ENCODE results near the gene ACVR1C.
A peak's percentile ranks its signal among the peaks of the same experiment; 100 is the strongest.
"Not testable (repeated sequence)": the region's sequence is repeated elsewhere in the genome, so short reads cannot be mapped to it uniquely, and the experiment has no call there.

The ACVR1C gene

GRCh38 chr2:157572725-157573124 lies 55.9 kb downstream of the ACVR1C start:
- DNase-seq: no peak

- DNase-seq: not testable (repeated sequence)
These were observed 62.0 kb downstream of the ACVR1C start for GRCh38 chr2:157566623-157567022.

GRCh38 chr2:157566113-157566512 lies 62.6 kb downstream of the ACVR1C start:
- DNase-seq: not testable (repeated sequence)

GRCh38 chr2:157565550-157565949 lies 63.1 kb downstream of the ACVR1C start:
- DNase-seq: no peak

GRCh38 chr2:157559890-157560289 lies 68.8 kb downstream of the ACVR1C start:
- no peak for DNase-seq

- no peak for DNase-seq
These were observed 69.2 kb downstream of the ACVR1C start for GRCh38 chr2:157559461-157559860.

- no peak for DNase-seq
These were observed 69.6 kb downstream of the ACVR1C start for GRCh38 chr2:157559061-157559460.

- no peak for DNase-seq
These were observed 70.9 kb downstream of the ACVR1C start for GRCh38 chr2:157557770-157558169.

GRCh38 chr2:157540102-157540501 lies 88.6 kb downstream of the ACVR1C start:
- DNase-seq: no peak

- no peak for DNase-seq
These were observed 90.6 kb downstream of the ACVR1C start for GRCh38 chr2:157538064-157538463.

- no peak for DNase-seq
These were observed 91.8 kb downstream of the ACVR1C start for GRCh38 chr2:157536815-157537214.

GRCh38 chr2:157528963-157529751 lies 99.5 kb downstream of the ACVR1C start:
- no peak for DNase-seq

- DNase-seq: no peak
These were observed 102.6 kb downstream of the ACVR1C start for GRCh38 chr2:157526070-157526469.

GRCh38 chr2:157523270-157524247 lies 105.1 kb downstream of the ACVR1C start:
- DNase-seq: no peak

- not testable (repeated sequence) for DNase-seq
These were observed 113.7 kb downstream of the ACVR1C start for GRCh38 chr2:157514966-157515365.

GRCh38 chr2:157509744-157510143 lies 118.9 kb downstream of the ACVR1C start:
- no peak for DNase-seq

GRCh38 chr2:157508676-157509075 lies 120.0 kb downstream of the ACVR1C start:
- no peak for DNase-seq

GRCh38 chr2:157506586-157506985 lies 122.1 kb downstream of the ACVR1C start:
- DNase-seq: no peak

GRCh38 chr2:157504623-157505022 lies 124.0 kb downstream of the ACVR1C start:
- DNase-seq: no peak

- no peak for DNase-seq
These were observed 127.6 kb downstream of the ACVR1C start for GRCh38 chr2:157501026-157501425.

- DNase-seq: no peak
These were observed 128.3 kb downstream of the ACVR1C start for GRCh38 chr2:157500334-157500733.

GRCh38 chr2:157498483-157498882 lies 130.2 kb downstream of the ACVR1C start:
- DNase-seq: no peak

- peak; percentile 28 for DNase-seq
These were observed 130.9 kb downstream of the ACVR1C start for GRCh38 chr2:157497638-157498314.

Data from NCI-H510A (cell line).